ENCODE measurements around the gene CKM.

CKM gene

GRCh38 chr19:45322744-45323281 is at the start of gene CKM:
Gene CKM (minus strand): TSS chr19:45322875. CDS start chr19:45319713, 3,162 bp downstream.
- no peak for DNase-seq
- H3K27ac ChIP-seq = peak within 1 kb of the TSS; percentile 63
- TF ChIP-seq CTCF (IDR thresholded peaks at IDR 0.05; ENCODE audit: low read depth, low read length) = no peak
- no peaks in the 10 kb centered on the region for H3K27me3 ChIP-seq (ENCODE audit: insufficient read depth, low read depth, severe bottlenecking)
- no peaks in the 10 kb centered on the region for H3K9me3 ChIP-seq (ENCODE audit: severe bottlenecking)
- H3K36me3 ChIP-seq = no peaks in the 10 kb centered on the region
- H3K4me3 ChIP-seq (ENCODE audit: low read depth, low read length) = no peak within 1 kb of the TSS

GRCh38 chr19:45370410-45371204 is 47.9 kb upstream of the CKM start, which contains the start of gene ERCC2:
Gene ERCC2 (minus strand): TSS chr19:45370573. CDS start chr19:45370540, 33 bp downstream.
- peak within 1 kb of the TSS; percentile 81 for H3K4me3 ChIP-seq (ENCODE audit: low read depth, low read length)
- TF ChIP-seq CTCF (IDR thresholded peaks at IDR 0.05; ENCODE audit: low read depth, low read length) = no peak
- DNase-seq = peak; percentile 99
- peaks cover 18% of the 10 kb centered on the region for H3K36me3 ChIP-seq
- no peaks in the 10 kb centered on the region for H3K9me3 ChIP-seq (ENCODE audit: severe bottlenecking)
- H3K27ac ChIP-seq = peak within 1 kb of the TSS; percentile 62
- H3K27me3 ChIP-seq (ENCODE audit: insufficient read depth, low read depth, severe bottlenecking) = no peaks in the 10 kb centered on the region

- Histone ChIP-seq H3K36me3 (peaks cover 24% of the 10 kb centered on the region), H3K4me3 (ENCODE audit: low read depth, low read length) (no peak overlapping the region), H3K27ac (no peak overlapping the region), H3K27me3 (ENCODE audit: insufficient read depth, low read depth, severe bottlenecking) (no peaks in the 10 kb centered on the region), H3K9me3 (ENCODE audit: severe bottlenecking) (no peaks in the 10 kb centered on the region)
- DNase-seq = no peak
- TF ChIP-seq CTCF (IDR thresholded peaks at IDR 0.05; ENCODE audit: low read depth, low read length) = no peak
These were observed 46.2 kb upstream of the CKM start for GRCh38 chr19:45368737-45369340.

GRCh38 chr19:45368127-45368526 is 45.5 kb upstream of the CKM start:
- Histone ChIP-seq H3K36me3 (peaks cover 29% of the 10 kb centered on the region), H3K27me3 (ENCODE audit: insufficient read depth, low read depth, severe bottlenecking) (no peaks in the 10 kb centered on the region), H3K27ac (no peak overlapping the region), H3K4me3 (ENCODE audit: low read depth, low read length) (no peak overlapping the region), H3K9me3 (ENCODE audit: severe bottlenecking) (no peaks in the 10 kb centered on the region)
- no peak for TF ChIP-seq CTCF (IDR thresholded peaks at IDR 0.05; ENCODE audit: low read depth, low read length)
- DNase-seq = no peak

GRCh38 chr19:45364696-45365095 is 42.0 kb upstream of the CKM start:
- Histone ChIP-seq H3K9me3 (ENCODE audit: severe bottlenecking) (no peaks in the 10 kb centered on the region), H3K36me3 (peaks cover 54% of the 10 kb centered on the region), H3K27ac (no peak overlapping the region), H3K27me3 (ENCODE audit: insufficient read depth, low read depth, severe bottlenecking) (no peaks in the 10 kb centered on the region), H3K4me3 (ENCODE audit: low read depth, low read length) (no peak overlapping the region)
- DNase-seq = no peak
- TF ChIP-seq CTCF (IDR thresholded peaks at IDR 0.05; ENCODE audit: low read depth, low read length) = no peak
